GM19397 (cell line): ENCODE measurements around the gene TMBIM4.

Experiments used
- ATAC-seq: cut with Tn5 transposase; IDR thresholded peaks from one replicate; pipeline ENCODE4 v1.9.1; 2021; ENCODE audit warnings: mild to moderate bottlenecking, moderate library complexity; ENCODE audit not compliant: unreplicated experiment

TMBIM4 gene

GRCh38 chr12:66103016-66103913 is 66.5 kb downstream of the TMBIM4 start:
- no peak for ATAC-seq

- no peak for ATAC-seq
Observed at GRCh38 chr12:66092559-66093269, 77.1 kb downstream of the TMBIM4 start.

GRCh38 chr12:66090157-66090556 is 79.6 kb downstream of the TMBIM4 start:
- ATAC-seq, result no peak

- peak; percentile 72 for ATAC-seq
Observed at GRCh38 chr12:66087365-66087943, 82.3 kb downstream of the TMBIM4 start.

GRCh38 chr12:66085998-66086397 is 83.8 kb downstream of the TMBIM4 start:
- no peak for ATAC-seq
